NCI-H2029 treated with DMSO at 0.1 percent for 48 hours (cell line): ENCODE results near the gene DNAJB2.
A peak's percentile ranks its signal among the peaks of the same experiment; 100 is the strongest.
"Not testable (repeated sequence)": the region's sequence is repeated elsewhere in the genome, so short reads cannot be mapped to it uniquely, and the experiment has no call there.

Experiments used
- DNase-seq: peaks from one replicate; lab custom pipeline; 2025; lab: John Stamatoyannopoulos, UW

Gene DNAJB2

GRCh38 chr2:219285373-219285735, 6.2 kb downstream of the DNAJB2 start:
- no peak for DNase-seq

GRCh38 chr2:219285894-219286425, 6.8 kb downstream of the DNAJB2 start:
- DNase-seq, result no peak

- DNase-seq, result no peak
These were observed 7.4 kb downstream of the DNAJB2 start for GRCh38 chr2:219286436-219287115.

GRCh38 chr2:219287116-219287440, 7.9 kb downstream of the DNAJB2 start:
- not testable (repeated sequence) for DNase-seq

DNA sequence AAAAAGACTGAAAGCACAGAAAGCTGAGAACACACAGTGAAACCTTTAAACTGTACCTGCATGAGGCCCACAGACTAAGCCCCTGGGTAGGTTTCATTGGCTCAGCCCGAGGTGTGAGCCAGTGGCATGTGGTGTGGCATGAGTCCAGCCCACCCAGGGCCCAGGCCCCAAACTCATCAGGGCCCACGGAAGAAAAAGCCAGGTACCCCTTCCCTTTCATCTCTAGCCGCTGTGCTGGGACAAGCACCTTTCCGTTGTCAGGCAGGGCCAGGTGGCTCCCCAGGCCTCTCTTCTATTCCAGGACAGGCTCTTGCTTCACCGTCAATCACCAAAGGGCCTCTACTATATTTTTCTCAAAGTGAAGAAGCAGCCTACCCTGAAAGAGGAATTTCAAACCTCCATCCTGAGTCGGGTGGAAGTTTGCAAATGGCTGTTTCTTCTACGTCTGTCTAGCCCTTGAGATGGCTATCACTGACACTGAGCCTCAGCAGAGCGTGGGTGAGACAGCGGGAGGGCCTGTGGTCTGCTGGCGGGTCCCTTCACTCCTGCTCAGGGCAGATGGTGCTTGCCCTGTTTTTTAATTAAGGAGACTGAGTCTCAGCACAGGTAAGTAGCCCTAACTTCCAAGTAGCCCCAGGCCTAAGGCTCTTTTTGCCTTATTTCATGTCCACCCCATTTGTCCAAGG, 8.6 kb downstream of the DNAJB2 start:
- no peak for DNase-seq

- DNase-seq, result no peak
These were observed 10.0 kb downstream of the DNAJB2 start for GRCh38 chr2:219289195-219289536.

DNA sequence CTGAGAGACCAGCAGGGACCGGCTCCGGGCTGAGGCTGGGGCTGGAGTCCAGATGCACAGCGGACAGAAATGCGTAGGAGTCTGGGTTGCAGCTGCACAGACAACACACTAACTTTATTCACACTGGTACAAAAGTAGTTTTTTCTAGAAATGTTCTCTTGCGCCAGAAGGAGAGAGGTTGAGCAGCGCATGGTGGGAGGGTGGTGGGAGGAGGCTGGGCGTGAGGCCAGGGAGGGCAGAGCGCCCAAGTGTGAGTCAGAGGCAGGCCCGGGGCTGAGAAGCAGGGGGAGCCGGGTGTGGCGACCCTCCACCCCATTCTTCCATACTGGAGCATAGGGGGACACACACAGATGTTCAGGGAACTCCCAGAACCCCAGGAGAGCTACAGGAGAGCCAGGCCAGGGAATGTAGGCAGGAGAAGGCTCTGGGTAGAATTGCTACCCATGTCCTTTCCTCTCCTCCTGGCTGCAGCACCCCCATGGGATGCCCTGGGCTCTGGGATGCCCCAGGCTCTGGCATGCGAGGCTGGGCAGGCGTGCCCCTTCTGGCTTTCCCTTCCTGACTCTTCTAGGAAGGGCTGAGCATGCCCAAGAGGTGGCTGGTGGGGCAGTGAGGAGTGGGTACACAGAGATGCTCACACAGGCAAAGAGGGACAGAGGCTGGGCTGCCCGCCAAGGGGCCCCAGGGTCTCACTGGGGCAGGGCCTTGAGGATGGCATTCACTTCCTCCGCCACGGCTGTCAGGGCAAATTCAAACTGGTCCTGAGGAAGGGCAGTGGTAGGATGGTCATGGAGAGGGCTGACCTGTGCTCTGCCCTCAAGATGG, 10.6 kb downstream of the DNAJB2 start:
- no peak for DNase-seq

- DNase-seq, result no peak
These were observed 11.4 kb downstream of the DNAJB2 start for GRCh38 chr2:219290381-219291171.

DNA sequence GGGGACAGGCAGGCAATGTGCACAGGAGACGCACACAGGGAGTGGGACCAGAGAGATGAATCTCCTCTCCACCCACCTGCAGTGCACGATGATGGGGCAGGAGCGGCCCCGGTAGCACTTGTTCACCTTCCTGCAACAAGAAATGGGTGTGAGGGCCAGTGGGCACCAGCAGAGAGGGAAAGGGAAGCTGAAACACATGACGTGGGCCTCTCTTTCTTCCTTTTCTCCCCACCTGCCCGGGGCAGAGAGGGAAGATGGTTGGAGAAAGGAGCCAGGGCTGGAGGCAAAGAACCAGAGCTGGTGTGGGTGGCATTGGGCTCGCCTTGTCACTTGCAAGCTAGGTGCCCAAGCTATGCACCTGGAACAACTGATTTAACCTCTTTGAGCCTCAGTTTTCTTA, 12.2 kb downstream of the DNAJB2 start:
- DNase-seq, result no peak

GRCh38 chr2:219291910-219292490, 12.8 kb downstream of the DNAJB2 start:
- DNase-seq, result no peak

DNA sequence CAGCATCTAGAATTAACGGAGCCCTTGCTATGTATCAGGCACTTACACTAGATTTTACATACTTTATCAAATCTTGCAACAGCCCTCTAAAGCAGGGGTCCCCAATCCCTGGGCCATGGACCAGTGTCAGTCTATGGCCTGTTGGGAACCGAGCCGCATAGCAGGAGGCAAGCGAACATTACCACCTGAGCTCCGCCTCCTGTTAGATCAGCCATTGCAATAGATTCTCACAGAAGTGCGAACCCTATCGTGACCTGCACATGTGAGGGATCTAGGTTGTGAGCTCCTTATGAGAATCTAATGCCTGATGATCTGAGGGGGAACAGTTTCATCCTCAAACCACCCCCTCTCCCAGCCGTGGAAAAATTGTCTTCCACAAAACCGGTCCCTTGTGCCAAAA, 13.4 kb downstream of the DNAJB2 start:
- no peak for DNase-seq

DNA sequence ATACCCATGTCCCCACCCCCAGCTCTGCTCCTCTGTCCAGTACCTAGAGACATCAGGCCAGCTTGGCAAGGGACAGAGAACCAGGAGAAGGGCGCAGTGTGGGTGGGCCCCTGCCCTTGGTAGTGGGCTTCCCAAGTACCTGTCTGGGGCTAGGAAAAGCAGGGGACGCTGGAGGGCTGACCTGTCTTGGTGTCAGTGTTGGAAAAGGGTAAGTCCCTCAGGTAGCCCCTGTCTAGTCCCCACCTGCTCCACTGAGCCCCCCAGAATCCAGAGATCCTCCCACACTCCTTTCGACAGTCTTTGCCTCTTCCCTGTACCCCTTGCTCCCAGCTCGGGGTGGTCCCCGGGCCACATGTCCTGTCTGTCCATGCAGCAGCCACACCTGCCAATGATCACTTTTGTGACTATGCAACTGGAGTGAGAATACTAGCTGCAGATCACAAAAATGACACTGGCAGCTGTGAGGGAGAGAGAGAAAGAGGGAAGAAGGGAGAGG, 14.6 kb downstream of the DNAJB2 start:
- DNase-seq, result no peak

- DNase-seq, result peak; percentile 35
These were observed 15.5 kb downstream of the DNAJB2 start for GRCh38 chr2:219294356-219295351.

DNA sequence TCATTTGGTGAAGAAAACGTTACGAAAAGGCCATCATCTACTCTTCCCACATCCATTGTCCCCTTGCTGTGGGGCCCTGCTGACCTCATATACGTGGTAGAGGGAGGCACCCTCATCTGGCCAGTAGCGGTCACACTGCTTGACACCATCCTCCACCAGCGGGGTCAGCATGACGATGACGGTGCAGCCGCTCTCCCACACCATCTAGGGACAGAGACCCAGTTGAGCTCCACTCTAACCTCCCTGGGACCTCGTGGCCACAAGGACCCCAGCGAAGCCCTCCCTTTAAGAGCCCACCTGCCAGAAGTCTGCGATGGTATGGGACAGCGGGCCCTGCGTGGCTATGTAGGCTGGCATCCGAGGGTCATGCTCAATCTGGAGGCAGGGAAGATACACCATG, 17.0 kb downstream of the DNAJB2 start:
- DNase-seq, result no peak

DNA sequence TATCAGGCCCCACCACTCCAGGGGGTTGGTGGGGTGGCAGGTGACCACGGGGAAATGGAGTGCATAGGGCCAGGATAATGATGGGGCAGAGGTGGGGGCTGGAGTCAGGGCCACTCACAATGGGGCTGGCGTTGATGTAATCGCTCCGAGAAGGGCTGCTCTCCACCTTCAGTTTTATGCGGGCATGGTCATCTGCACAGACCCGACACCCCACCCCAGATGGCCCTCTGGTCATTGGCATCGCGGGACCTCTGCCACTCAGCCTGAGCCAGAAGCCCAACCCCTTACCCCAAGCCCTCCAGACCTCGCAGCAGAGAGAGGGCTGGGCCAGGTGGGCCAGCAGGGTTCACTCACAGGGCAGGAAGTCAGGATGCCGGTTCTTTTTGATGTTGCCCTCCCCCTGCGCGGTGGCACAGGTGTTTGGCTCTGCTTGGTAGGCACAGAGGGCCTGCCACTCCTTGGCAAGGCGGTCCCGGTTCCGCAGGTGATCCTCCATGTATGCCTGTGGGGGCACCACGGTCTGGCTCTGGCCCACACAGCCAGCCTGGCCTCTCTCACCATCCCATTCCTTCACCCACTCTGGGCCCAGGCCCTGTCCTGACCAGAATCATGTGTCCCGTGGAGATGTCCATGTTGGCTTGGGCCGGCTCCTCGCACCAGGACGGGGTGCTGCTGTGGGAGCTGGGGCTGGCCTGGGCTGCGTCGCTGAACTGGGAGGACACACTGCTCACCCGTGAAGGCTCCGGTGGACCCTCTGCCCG, 17.6 kb downstream of the DNAJB2 start:
- no peak for DNase-seq

DNA sequence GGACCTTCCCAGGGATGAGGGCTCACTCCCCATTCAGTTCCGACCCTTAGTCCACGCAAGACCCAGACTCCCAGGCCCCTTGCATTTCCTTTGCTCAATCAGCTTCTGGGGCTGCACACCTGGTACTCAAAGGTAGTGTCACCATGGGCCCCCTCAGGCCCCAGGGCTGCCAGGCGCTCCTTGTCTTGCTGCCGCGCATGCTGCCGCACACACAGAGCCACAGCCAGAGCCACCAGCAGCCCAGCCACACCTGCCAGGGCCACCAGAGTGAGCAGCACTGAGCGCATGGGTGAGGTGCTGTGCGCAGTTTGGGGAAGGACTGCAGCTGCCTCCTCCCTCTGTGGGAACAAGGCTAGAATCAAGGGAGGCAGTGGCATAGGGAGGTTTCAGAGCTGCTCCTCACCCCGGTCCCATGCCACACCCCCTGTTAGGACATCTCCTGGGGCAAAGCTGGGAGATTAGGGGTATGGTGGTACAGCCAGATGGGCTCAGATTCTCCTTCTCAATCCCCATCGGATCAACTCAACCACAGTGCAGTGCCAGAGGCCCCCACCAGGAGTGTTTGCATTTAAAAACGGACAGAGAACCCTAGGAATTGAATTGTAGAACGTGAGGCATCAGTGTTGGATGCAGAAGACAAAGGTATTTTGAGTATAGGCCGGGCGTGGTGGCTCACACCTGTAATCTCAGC, 18.7 kb downstream of the DNAJB2 start:
- DNase-seq, result no peak

GRCh38 chr2:219298759-219299371, 19.7 kb downstream of the DNAJB2 start:
- peak; percentile 45 for DNase-seq

DNA sequence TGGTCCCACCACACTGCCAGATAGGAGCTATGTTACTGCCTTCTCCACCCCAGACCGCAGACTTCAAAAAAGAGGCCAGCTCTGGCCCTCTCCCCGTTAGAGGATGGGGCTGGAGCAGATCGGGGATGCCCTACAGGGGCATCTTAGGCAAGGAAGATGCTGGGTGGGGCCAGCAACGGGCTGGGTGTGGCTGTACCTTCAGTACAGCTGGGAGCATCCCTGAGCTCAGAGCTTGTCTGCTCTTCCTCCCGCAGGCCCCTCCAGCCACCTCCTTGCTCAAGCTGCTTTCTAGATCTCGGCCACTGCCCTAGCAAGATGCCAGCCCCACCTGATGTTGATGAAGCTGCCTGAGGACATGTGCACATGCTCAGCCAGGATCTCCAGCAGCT, 20.2 kb downstream of the DNAJB2 start:
- DNase-seq, result no peak

- DNase-seq, result no peak
These were observed 20.9 kb downstream of the DNAJB2 start for GRCh38 chr2:219300022-219300421.
